Skin of body (tissue), 2 donors: Measurements from ENCODE around the gene MED13L. TPM values are rescaled to one million over a fixed set of nuclear protein-coding genes. Genes with fewer than 3 reads are reported as not detected.
"Not testable (repeated sequence)": the region's sequence is repeated elsewhere in the genome, so short reads cannot be mapped to it uniquely, and the experiment has no call there.

Source experiments
- DNase-seq: peaks from one replicate; lab custom pipeline; 2025; lab: John Stamatoyannopoulos, UW
- total RNA-seq: library from RNA; depleted of rRNA; stranded (reverse); fragments of >200 nt; gene quantifications from one replicate; pipeline ENCODE4 v1.2.3, GENCODE V29; 2014

Gene MED13L
- total RNA-seq, 1 donor from 2014 or later, result 171 TPM

- peak; percentile 17 for DNase-seq
These were observed 26.4 kb upstream of the MED13L start for GRCh38 chr12:116303929-116304328.

GRCh38 chr12:116303066-116303465, 25.6 kb upstream of the MED13L start:
- DNase-seq, result no peak

- no peak for DNase-seq
These were observed 24.9 kb upstream of the MED13L start for GRCh38 chr12:116302166-116303058.

DNA sequence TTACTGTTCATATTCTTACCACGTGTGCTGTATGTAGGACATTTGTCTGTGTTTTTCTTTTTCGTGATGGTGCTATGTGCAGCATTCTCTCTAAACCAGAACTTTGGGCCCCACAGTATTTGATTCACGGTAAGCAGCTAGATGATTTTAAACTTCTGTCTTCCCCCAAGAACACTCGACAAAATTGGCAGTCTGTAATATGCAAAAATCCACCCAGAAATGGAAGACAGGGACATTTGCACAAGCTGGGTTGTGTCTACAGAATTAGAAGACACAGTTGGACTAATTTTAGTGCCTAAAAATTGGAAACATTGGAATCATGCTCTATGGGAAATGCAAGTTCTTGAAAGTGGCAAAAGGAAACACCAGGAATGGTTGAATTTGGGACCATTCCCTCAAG, 24.1 kb upstream of the MED13L start:
- DNase-seq, result no peak

DNA sequence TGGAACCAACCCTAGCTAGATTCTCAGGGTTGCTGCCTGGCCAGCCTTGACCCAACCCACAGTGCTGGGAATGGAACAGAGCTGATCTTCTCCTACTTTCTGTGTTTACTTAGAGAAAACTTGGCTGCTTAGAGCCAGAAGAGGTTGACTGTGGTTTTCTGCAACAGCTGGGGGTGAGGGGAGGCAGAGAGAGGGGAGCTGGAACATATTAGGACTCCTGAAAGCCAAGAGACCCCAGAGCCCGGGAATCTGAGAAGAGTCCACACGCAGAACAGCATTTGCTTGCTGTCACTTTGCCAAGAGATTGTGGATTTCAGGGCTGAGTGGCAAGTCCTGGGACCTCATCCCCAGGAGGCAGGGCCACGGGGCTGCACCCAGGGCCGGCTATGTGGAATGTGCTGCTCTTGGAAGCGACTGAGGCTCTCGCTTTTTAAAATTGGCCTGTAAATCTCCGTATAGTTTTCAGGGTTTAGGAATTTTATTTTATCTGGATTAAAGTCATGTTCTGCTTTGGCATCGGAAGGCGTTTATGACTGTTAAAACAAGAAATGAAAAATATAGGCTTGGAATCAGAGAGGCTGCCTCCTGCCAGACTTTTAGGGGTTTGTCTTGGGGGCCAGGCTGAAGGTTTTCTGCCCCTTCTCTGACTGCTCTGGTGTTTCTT, 22.3 kb upstream of the MED13L start:
- peak; percentile 40 for DNase-seq

- DNase-seq, result no peak
These were observed 21.6 kb upstream of the MED13L start for GRCh38 chr12:116299064-116299463.

GRCh38 chr12:116298578-116298977, 21.1 kb upstream of the MED13L start:
- DNase-seq, result no peak

DNA sequence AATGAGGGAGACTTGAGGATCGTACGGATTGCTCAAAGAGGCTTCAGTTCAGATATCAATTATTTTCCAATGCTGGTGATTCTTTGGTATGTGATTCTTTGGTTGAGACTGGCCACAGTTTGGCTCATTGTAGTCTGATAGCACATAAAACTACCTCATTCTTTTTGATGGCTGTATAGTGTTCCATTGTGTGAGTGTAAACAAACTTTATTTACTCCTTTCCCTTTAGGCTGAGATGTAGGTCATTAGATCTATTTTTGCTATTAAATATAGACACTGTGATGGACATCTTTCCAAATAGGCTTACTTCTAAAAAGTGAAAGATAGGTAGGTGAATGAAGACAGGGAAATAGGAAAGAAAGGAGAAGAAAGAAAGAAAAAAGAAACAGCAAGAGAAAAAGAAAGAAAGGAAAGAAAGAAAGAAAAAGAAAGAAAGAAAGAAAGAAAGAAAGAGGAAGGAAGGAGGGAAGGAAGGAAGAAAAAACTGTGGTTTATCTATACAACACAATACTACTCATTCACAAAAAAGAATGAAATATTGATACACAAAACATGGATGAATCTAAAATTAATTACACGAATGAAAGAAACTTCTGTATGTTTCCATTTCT, 19.8 kb upstream of the MED13L start:
- no peak for DNase-seq

DNA sequence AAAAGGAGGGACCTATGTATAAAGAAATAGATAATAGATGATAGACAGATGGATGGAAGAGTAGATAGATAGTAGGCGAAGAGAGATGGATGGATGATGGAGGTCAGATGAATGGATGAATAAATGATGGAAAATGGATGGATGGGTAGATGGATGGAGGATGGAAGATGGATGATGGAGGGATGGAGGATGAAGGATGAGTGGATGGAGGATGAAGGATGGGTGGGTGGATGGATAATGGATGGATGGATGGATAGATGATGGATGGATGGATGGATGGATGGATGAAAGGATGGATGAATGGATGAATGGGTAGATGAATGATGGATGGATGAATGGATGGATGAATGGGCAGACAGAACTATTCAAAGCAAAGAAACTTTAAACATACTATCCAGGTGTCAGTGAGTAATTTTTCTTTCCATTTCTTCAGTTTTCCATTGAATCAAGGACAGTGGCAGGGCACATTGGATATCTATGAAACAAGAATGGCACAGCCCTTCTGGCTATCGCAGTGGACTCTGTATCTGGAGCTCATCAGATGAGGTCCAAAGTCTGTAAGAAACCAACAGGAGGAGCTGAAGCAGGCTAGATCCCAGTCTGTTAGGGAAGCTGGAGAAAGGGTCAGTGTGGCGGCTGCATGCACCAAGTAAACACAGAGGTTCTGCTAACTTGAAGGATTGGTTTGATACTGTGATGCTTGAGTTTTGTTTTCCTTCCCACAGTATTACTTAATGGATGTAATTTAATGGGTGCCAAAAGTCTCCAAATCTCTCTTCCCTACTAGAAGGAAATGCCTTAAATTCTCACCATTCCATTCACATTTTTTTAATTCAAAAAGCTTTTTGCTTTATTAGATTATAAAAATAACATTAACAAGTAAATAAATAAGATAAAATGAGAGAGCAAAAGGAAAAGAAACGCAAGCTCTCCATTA, 18.1 kb upstream of the MED13L start:
- no peak for DNase-seq

GRCh38 chr12:116294454-116295165, 17.1 kb upstream of the MED13L start:
- no peak for DNase-seq

- DNase-seq, result no peak
These were observed 16.4 kb upstream of the MED13L start for GRCh38 chr12:116293687-116294453.

- DNase-seq, result no peak
These were observed 13.7 kb upstream of the MED13L start for GRCh38 chr12:116291218-116291617.

DNA sequence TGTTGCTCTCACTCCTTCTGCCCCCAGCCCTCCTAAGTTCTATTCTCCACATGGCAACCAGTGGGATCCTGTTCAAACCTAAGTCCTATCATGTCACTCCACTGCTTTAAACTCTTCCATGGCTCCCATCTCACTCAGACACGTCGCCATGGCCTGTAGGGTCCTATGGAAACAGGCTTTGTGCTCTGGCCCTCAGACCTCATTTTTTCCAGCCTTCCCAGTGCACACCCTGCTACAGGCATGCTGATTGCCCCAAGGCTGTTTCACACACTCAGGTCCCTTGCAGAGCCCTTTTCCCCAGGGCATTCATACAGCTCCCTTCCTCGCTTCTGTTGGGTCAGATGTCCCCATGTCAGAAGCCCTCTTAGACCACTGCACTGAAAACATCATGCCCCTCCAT, 11.2 kb upstream of the MED13L start:
- DNase-seq, result no peak

DNA sequence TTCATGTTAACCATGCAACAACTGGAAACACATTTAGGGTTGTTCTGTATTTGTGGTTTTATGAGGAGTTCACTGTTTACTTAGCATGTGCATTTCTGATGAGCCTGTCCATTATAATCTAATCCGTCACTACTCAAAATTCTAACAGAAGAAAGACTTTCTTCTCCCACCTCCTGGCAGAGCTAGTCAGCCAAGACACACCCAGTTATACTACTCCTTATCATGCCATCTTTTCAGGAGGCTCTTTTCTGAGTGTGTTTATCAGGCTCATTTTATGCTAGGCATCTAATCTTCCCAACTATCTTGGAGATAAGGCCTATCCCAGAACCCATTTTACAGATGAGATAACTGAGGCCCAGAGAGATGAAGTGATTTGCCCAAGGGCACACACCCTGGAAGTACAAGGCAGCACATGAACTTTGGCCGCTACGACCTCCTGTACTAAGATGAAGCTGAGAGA, 10.4 kb upstream of the MED13L start:
- DNase-seq, result no peak

GRCh38 chr12:116284396-116284795, 6.9 kb upstream of the MED13L start:
- DNase-seq, result no peak

DNA sequence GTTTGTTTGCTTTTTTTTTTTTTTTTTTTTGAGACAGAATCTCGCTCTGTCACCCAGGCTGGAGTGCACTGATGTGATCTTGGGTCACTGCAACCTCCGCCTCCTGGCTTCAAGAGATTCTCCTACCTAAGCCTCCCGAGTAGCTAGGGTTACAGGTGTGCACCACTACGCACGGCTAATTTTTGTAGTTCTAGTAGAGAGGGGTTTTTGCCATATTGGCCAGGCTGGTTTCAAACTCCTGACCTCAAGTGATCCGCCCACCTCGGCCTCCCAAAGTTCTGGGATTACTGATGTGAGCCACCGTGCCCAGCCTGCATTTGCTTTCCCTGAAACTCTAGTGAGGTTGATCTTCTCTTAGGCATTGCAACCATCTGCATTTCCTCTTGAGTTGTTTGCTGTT, 6.4 kb upstream of the MED13L start:
- not testable (repeated sequence) for DNase-seq

DNA sequence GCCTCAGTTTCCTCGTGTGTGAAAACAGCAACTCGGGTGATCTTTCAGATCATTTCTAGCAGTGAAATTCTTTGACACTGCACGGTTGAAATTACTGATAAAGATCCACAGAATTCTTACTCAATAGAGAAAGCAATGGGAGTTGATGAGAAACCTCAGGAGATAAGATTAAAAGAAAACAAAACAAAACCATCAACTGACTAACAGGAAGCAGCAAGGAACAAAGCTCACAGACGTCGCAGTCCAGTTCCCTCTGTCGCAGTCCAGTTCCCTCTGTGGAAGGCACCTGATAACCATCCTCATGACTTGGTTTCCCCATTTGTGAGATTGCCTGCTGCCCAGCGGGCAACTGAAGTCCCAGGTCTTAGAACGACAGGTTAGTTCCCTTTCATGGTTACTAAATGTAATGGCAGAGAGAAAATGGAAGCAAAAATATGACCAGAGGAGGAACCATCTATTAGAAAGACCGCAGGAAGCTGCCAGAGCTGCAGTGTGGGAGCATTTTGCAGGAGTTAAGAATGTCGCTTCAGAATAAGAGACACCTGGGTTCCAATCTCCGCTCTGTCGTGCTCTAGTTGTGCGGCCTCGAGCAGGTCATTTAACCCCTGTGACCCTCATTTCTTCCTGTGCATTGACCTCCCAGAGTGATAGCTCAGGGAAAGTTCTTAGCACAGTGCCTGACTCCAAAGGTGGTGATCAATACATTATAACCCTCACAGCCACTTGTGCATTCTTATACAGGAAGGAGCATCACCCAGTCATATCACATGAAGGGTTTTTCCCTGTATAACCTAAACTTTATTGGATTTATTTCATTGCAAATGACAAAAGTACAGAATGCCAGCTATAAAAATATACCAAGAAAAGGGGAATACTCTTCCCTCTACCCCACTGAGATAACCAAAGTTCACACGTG, 5.1 kb upstream of the MED13L start:
- DNase-seq, result no peak

GRCh38 chr12:116280595-116281290, 3.2 kb upstream of the MED13L start:
- no peak for DNase-seq
